Neural progenitor cell (in vitro differentiated cells): ENCODE data around the gene ZNF225. TPM values are rescaled to one million over a fixed set of nuclear protein-coding genes. Genes with fewer than 3 reads are reported as not detected.
A peak's percentile ranks its signal among the peaks of the same experiment; 100 is the strongest.

Experiments used
- DNase-seq: peaks from one replicate; pipeline ENCODE4 v3.0.0-alpha.2; 2016; ENCODE audit warnings: low spot score
- H2AFZ ChIP-seq: fragments of 200-600 bp; sonication (generic); replicated peaks from 2 replicates; pipeline ENCODE4 v1.6.1; 2016; ENCODE audit warnings: antibody characterized with exemption
- H3F3A ChIP-seq: fragments of 200-600 bp; sonication (generic); 2 replicates; pipeline ENCODE4 v1.6.1; 2016; ENCODE audit warnings: antibody characterized with exemption, low read depth
- H3K27ac ChIP-seq: fragments of 200-600 bp; sonication (generic); 2 replicates; pipeline ENCODE4 v1.5.1; 2016; ENCODE audit warnings: mild to moderate bottlenecking
- H3K27me3 ChIP-seq: fragments of 200-600 bp; sonication (generic); 2 replicates; pipeline ENCODE4 v1.6.1; 2016; ENCODE audit warnings: mild to moderate bottlenecking, moderate library complexity
- H3K36me3 ChIP-seq: fragments of 200-600 bp; sonication (generic); 2 replicates; pipeline ENCODE4 v1.5.1; 2016
- H3K4me1 ChIP-seq: fragments of 200-600 bp; sonication (generic); 2 replicates; pipeline ENCODE4 v1.6.1; 2016; ENCODE audit warnings: mixed run types
- H3K4me2 ChIP-seq: fragments of 200-600 bp; sonication (generic); 2 replicates; pipeline ENCODE4 v1.6.1; 2016
- H3K4me3 ChIP-seq: fragments of 200-600 bp; sonication (generic); 2 replicates; pipeline ENCODE4 v1.5.1; 2016
- H3K79me2 ChIP-seq: fragments of 200-600 bp; sonication (generic); 2 replicates; pipeline ENCODE4 v1.6.1; 2016; ENCODE audit warnings: low read depth
- H3K9ac ChIP-seq: fragments of 200-600 bp; sonication (generic); 2 replicates; pipeline ENCODE4 v1.6.1; 2016
- H3K9me3 ChIP-seq: fragments of 200-600 bp; sonication (generic); 2 replicates; pipeline ENCODE4 v1.5.1; 2016; ENCODE audit warnings: low read depth
- H4K20me1 ChIP-seq: fragments of 200-600 bp; sonication (generic); 2 replicates; pipeline ENCODE4 v1.6.1; 2016; ENCODE audit warnings: low read depth
- H3K27ac Mint-ChIP-seq: 3 replicates; pipeline ENCODE4 v1.8.0; 2021; ENCODE audit warnings: mixed read lengths
- H3K27me3 Mint-ChIP-seq: 2 replicates; pipeline ENCODE4 v1.8.0; 2022; ENCODE audit warnings: low read depth, mild to moderate bottlenecking, inconsistent platforms, moderate library complexity, mixed read lengths; ENCODE audit not compliant: insufficient read depth
- H3K36me3 Mint-ChIP-seq: 3 replicates; pipeline ENCODE4 v1.8.0; 2021; ENCODE audit warnings: mixed read lengths
- H3K4me1 Mint-ChIP-seq: 3 replicates; pipeline ENCODE4 v1.8.0; 2021; ENCODE audit warnings: mixed read lengths
- H3K4me3 Mint-ChIP-seq: 3 replicates; pipeline ENCODE4 v1.8.0; 2021; ENCODE audit warnings: mild to moderate bottlenecking, moderate library complexity, mixed read lengths
- H3K9me3 Mint-ChIP-seq: 3 replicates; pipeline ENCODE4 v1.8.0; 2020; ENCODE audit warnings: mixed read lengths
- CTCF ChIP-seq: fragments of 200-600 bp; sonication (generic); IDR thresholded peaks from 2 replicates; pipeline ENCODE4 v1.5.1; 2017; ENCODE audit warnings: antibody characterized with exemption, mild to moderate bottlenecking
- EZH2 ChIP-seq: fragments of 200-600 bp; sonication (generic); IDR thresholded peaks from 2 replicates; pipeline ENCODE4 v1.6.1; 2017; ENCODE audit warnings: antibody characterized with exemption, mild to moderate bottlenecking, moderate library complexity
- EZH2phosphoT487 ChIP-seq: fragments of 200-600 bp; sonication (generic); IDR thresholded peaks from 2 replicates; pipeline ENCODE4 v1.6.1; 2017; ENCODE audit warnings: antibody characterized with exemption
- total RNA-seq: library from RNA; depleted of rRNA; stranded (reverse); fragments of >200 nt; gene quantifications from 2 replicates; pipeline ENCODE4 v1.2.3, GENCODE V29; 2015; ENCODE audit warnings: low replicate concordance

Gene ZNF225
- total RNA-seq, 1 donor from 2014 or later, result 11.2 TPM

- H3K9me3 Mint-ChIP-seq, result no peaks in the 10 kb centered on the region
- Histone ChIP-seq H3K4me1 (peaks cover 9% of the 10 kb centered on the region), H2AFZ (no peak overlapping the region), H3K9me3 (no peaks in the 10 kb centered on the region), H3K4me3 (no peak overlapping the region), H3K4me2 (no peak overlapping the region), H3K79me2 (peaks cover 22% of the 10 kb centered on the region), H3K27me3 (no peaks in the 10 kb centered on the region), H3F3A (no peaks in the 10 kb centered on the region), H3K9ac (no peak overlapping the region), H3K36me3 (no peaks in the 10 kb centered on the region), H3K27ac (no peak overlapping the region), H4K20me1 (no peaks in the 10 kb centered on the region)
- H3K27ac Mint-ChIP-seq, result no peak overlapping the region
- H3K4me3 Mint-ChIP-seq, result no peak overlapping the region
- H3K36me3 Mint-ChIP-seq, result peaks cover 5% of the 10 kb centered on the region
- DNase-seq, result no peak
- H3K4me1 Mint-ChIP-seq, result peaks cover 4% of the 10 kb centered on the region
- no peak for TF ChIP-seq CTCF
- TF ChIP-seq EZH2, result no peak
- TF ChIP-seq EZH2phosphoT487, result no peak
- peaks cover 9% of the 10 kb centered on the region for H3K27me3 Mint-ChIP-seq
Observed at GRCh38 chr19:44092108-44092507, 21.1 kb upstream of the ZNF225 start.

GRCh38 chr19:44093931-44094765 lies 19.1 kb upstream of the ZNF225 start, which contains the start of gene ZNF224:
ZNF224 (plus strand) TSS chr19:44094361; CDS start chr19:44097874, 3,513 bp downstream.
- peak within 1 kb of the TSS; percentile 62 for H3K9ac ChIP-seq
- peak within 1 kb of the TSS; percentile 83 for H3K4me2 ChIP-seq
- H2AFZ ChIP-seq, result peak within 1 kb of the TSS; percentile 97
- no peaks in the 10 kb centered on the region for H3K36me3 ChIP-seq
- peaks cover 9% of the 10 kb centered on the region for H3K36me3 Mint-ChIP-seq
- H3K27me3 Mint-ChIP-seq, result peaks cover 8% of the 10 kb centered on the region
- peak within 1 kb of the TSS; percentile 72 for H3K4me3 ChIP-seq
- peak within 1 kb of the TSS; percentile 98 for H3K4me3 Mint-ChIP-seq
- H4K20me1 ChIP-seq, result no peaks in the 10 kb centered on the region
- DNase-seq, result peak; percentile 95
- H3K4me1 ChIP-seq, result peaks cover 9% of the 10 kb centered on the region
- no peaks in the 10 kb centered on the region for H3K27me3 ChIP-seq
- TF ChIP-seq EZH2phosphoT487 (no peak), CTCF (no peak), EZH2 (no peak)
- H3K9me3 ChIP-seq, result no peaks in the 10 kb centered on the region
- peaks cover 22% of the 10 kb centered on the region for H3K79me2 ChIP-seq
- H3K4me1 Mint-ChIP-seq, result peaks cover 4% of the 10 kb centered on the region
- no peak within 1 kb of the TSS for H3K27ac ChIP-seq
- no peaks in the 10 kb centered on the region for H3F3A ChIP-seq
- H3K9me3 Mint-ChIP-seq, result no peaks in the 10 kb centered on the region
- H3K27ac Mint-ChIP-seq, result peak within 1 kb of the TSS; percentile 81

- Histone ChIP-seq H3K4me2 (no peak overlapping the region), H3K27me3 (no peaks in the 10 kb centered on the region), H3K4me1 (no peaks in the 10 kb centered on the region), H3K9ac (no peak overlapping the region), H4K20me1 (no peaks in the 10 kb centered on the region), H3K9me3 (peaks cover 36% of the 10 kb centered on the region), H3K36me3 (peaks cover 48% of the 10 kb centered on the region), H3K27ac (no peak overlapping the region), H3F3A (peaks cover 17% of the 10 kb centered on the region), H3K4me3 (no peak overlapping the region), H2AFZ (no peak overlapping the region), H3K79me2 (peaks cover 10% of the 10 kb centered on the region)
- Mint-ChIP-seq H3K27ac (no peak overlapping the region), H3K4me3 (no peak overlapping the region), H3K4me1 (peaks cover 7% of the 10 kb centered on the region), H3K27me3 (peaks cover 2% of the 10 kb centered on the region), H3K36me3 (peaks cover 63% of the 10 kb centered on the region), H3K9me3 (peaks cover 55% of the 10 kb centered on the region)
- DNase-seq, result no peak
- no peak for TF ChIP-seq EZH2
- TF ChIP-seq CTCF, result no peak
- TF ChIP-seq EZH2phosphoT487, result no peak
Observed at GRCh38 chr19:44107751-44108150, 5.4 kb upstream of the ZNF225 start.
